ENCODE results near the gene PDCD1LG2. TPM values are rescaled to one million over a fixed set of nuclear protein-coding genes. Genes with fewer than 3 reads are reported as not detected.
"Not testable (repeated sequence)": the region's sequence is repeated elsewhere in the genome, so short reads cannot be mapped to it uniquely, and the experiment has no call there.

The PDCD1LG2 gene
- total RNA-seq, result 1.7 TPM in 2 replicates
- long read RNA-seq, transcript PDCD1LG2-201 (7 exons, 2,365 nt), result major isoform, 16 of 16 reads
- long read RNA-seq, partial matches to known transcripts, result 0 of 16 reads
- long read RNA-seq, other reads (novel, unspliced or antisense), result 0 of 16 reads

DNA sequence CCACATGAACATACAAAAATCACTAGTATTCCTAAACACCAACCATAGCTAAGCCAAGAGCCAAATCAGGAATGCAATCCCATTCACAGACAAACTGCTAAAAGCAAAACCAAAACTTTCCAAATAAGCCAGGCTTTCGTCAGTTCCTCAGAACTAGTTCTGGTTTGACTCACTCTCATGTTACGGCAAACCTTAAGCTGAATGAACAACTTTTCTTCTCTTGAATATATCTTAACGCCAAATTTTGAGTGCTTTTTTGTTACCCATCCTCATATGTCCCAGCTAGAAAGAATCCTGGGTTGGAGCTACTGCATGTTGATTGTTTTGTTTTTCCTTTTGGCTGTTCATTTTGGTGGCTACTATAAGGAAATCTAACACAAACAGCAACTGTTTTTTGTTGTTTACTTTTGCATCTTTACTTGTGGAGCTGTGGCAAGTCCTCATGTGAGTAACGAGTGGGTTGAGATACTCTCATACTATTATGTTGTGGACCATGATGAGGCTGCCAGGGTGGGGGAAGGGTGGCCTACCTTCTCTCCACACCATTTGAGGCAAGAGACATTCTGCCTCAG lies at the start of gene PDCD1LG2:
PDCD1LG2 (plus strand) TSS at position 172 of the 572 bp plus-strand sequence. CDS start 12,016 bp downstream, outside the sequence.
- peaks cover 5% of the 10 kb centered on the region for H3K9me3 Mint-ChIP-seq (ENCODE audit: unreplicated experiment)
- H3K27me3 Mint-ChIP-seq (ENCODE audit: unreplicated experiment), result no peaks in the 10 kb centered on the region
- peaks cover 3% of the 10 kb centered on the region for H3K36me3 Mint-ChIP-seq (ENCODE audit: unreplicated experiment)
- peak within 1 kb of the TSS; percentile 69 for H3K4me3 Mint-ChIP-seq (ENCODE audit: unreplicated experiment)
- TF ChIP-seq, protein P1, sequence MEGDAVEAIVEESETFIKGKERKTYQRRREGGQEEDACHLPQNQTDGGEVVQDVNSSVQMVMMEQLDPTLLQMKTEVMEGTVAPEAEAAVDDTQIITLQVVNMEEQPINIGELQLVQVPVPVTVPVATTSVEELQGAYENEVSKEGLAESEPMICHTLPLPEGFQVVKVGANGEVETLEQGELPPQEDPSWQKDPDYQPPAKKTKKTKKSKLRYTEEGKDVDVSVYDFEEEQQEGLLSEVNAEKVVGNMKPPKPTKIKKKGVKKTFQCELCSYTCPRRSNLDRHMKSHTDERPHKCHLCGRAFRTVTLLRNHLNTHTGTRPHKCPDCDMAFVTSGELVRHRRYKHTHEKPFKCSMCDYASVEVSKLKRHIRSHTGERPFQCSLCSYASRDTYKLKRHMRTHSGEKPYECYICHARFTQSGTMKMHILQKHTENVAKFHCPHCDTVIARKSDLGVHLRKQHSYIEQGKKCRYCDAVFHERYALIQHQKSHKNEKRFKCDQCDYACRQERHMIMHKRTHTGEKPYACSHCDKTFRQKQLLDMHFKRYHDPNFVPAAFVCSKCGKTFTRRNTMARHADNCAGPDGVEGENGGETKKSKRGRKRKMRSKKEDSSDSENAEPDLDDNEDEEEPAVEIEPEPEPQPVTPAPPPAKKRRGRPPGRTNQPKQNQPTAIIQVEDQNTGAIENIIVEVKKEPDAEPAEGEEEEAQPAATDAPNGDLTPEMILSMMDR (IDR thresholded peaks at IDR 0.05), result no peak
- peak within 1 kb of the TSS; percentile 93 for H3K27ac Mint-ChIP-seq (ENCODE audit: unreplicated experiment)
- H3K4me1 Mint-ChIP-seq (ENCODE audit: unreplicated experiment), result peaks cover 36% of the 10 kb centered on the region
- no peak for DNase-seq (ENCODE audit: extremely low spot score, unreplicated experiment)

DNA sequence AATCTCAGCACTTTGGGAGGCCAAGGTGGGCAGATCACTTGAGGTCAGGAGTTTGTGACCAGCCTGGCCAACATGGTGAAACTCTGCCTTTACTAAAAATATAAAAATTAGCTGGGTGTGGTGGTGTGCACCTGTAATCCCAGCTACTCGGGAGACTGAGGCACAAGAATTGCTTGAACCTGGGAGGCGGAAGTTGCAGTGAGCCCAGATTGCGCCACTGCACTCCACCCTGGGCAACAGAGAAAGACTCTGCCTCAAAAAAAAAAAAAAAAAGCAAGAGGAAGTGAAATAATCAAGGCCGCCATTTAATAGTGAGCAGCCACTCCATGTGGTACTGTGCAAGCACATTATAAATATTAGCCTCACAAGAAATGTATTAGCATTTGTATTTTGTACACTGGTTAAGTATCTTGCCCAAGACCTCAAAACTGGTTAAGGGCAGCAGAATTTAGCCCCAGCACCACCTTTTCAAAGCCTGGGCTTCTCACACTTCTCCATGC lies 45.5 kb upstream of the PDCD1LG2 start:
- H3K36me3 Mint-ChIP-seq (ENCODE audit: unreplicated experiment); H3K4me1 Mint-ChIP-seq (ENCODE audit: unreplicated experiment); H3K9me3 Mint-ChIP-seq (ENCODE audit: unreplicated experiment); H3K27me3 Mint-ChIP-seq (ENCODE audit: unreplicated experiment); DNase-seq (ENCODE audit: extremely low spot score, unreplicated experiment); H3K27ac Mint-ChIP-seq (ENCODE audit: unreplicated experiment); H3K4me3 Mint-ChIP-seq (ENCODE audit: unreplicated experiment): not testable (repeated sequence)

DNA sequence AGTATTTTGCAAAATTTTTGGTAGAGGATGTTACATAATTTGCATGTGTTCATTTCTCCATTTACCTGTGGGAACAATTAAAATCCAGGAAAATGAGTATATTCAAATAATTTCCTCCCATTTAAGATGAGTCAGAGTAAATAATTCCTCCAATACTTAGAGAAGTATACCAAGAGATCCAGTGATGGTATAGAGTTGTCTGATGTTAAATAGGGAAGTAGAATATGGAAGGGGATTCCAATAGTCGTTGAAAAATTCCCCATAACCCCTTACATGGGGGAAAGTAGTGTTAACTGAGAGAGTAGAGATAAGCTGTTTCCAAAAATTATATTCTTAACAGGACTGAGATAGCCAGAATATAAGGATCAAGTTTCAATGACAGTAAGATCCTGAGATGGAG lies 44.3 kb upstream of the PDCD1LG2 start:
- H3K9me3 Mint-ChIP-seq (ENCODE audit: unreplicated experiment), result no peaks in the 10 kb centered on the region
- H3K4me3 Mint-ChIP-seq (ENCODE audit: unreplicated experiment), result no peak overlapping the region
- no peaks in the 10 kb centered on the region for H3K27me3 Mint-ChIP-seq (ENCODE audit: unreplicated experiment)
- TF ChIP-seq, protein P1 (IDR thresholded peaks at IDR 0.05), result no peak
- no peak overlapping the region for H3K27ac Mint-ChIP-seq (ENCODE audit: unreplicated experiment)
- H3K4me1 Mint-ChIP-seq (ENCODE audit: unreplicated experiment), result peaks cover 3% of the 10 kb centered on the region
- DNase-seq (ENCODE audit: extremely low spot score, unreplicated experiment), result no peak
- no peaks in the 10 kb centered on the region for H3K36me3 Mint-ChIP-seq (ENCODE audit: unreplicated experiment)

DNA sequence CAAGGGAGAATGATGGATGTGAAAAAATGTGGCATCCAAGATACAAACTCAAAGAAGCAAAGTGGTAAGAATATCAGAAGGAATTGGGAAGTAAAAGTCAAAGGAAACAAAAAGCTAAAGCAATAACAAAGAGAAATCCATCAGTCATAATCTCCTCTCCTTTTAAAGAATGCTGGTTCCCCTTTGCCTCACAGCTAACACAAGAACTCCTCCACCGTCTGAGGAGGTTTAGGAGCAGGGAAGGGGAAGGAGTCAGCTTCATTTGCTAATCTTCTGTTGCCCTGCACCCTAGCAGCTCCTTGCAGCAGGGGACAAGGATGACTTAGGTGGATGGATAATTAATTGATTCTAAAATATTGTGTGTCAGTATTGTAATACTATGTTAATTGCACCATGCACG lies 43.6 kb upstream of the PDCD1LG2 start:
- Mint-ChIP-seq H3K4me3 (ENCODE audit: unreplicated experiment) (no peak overlapping the region), H3K27ac (ENCODE audit: unreplicated experiment) (no peak overlapping the region), H3K27me3 (ENCODE audit: unreplicated experiment) (no peaks in the 10 kb centered on the region), H3K9me3 (ENCODE audit: unreplicated experiment) (no peaks in the 10 kb centered on the region), H3K4me1 (ENCODE audit: unreplicated experiment) (peaks cover 3% of the 10 kb centered on the region), H3K36me3 (ENCODE audit: unreplicated experiment) (no peaks in the 10 kb centered on the region)
- DNase-seq (ENCODE audit: extremely low spot score, unreplicated experiment), result no peak
- TF ChIP-seq, protein P1 (IDR thresholded peaks at IDR 0.05), result no peak

DNA sequence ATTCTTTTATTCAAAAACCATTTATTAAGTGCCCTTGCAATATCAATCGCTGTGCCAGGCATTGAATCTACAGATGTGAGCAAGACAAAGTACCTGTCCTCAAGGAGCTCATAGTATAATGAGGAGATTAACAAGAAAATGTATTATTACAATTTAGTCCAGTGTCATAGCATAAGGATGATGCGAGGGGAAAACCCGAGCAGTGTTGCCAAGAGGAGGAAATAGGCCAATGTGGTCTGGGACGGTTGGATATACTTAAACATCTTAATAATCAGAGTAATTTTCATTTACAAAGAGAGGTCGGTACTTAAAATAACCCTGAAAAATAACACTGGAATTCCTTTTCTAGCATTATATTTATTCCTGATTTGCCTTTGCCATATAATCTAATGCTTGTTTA lies 41.5 kb upstream of the PDCD1LG2 start:
- no peak for DNase-seq (ENCODE audit: extremely low spot score, unreplicated experiment)
- Mint-ChIP-seq H3K27me3 (ENCODE audit: unreplicated experiment) (no peaks in the 10 kb centered on the region), H3K27ac (ENCODE audit: unreplicated experiment) (no peak overlapping the region), H3K36me3 (ENCODE audit: unreplicated experiment) (no peaks in the 10 kb centered on the region), H3K9me3 (ENCODE audit: unreplicated experiment) (no peaks in the 10 kb centered on the region), H3K4me1 (ENCODE audit: unreplicated experiment) (peaks cover 3% of the 10 kb centered on the region), H3K4me3 (ENCODE audit: unreplicated experiment) (no peak overlapping the region)
- TF ChIP-seq, protein P1 (IDR thresholded peaks at IDR 0.05), result no peak
